ENCODE measurements around the gene ISCU. TPM values are rescaled to one million over a fixed set of nuclear protein-coding genes. Genes with fewer than 3 reads are reported as not detected.

ISCU gene
- total RNA-seq, 2 donors from 2014 or later = 63.1 to 66.0 TPM

- Histone ChIP-seq H3K27me3 (ENCODE audit: control insufficient read depth, insufficient read depth, low read length, poor library complexity, severe bottlenecking) (no peaks in the 10 kb centered on the region), H3K36me3 (ENCODE audit: control insufficient read depth, insufficient read depth, low read length) (no peaks in the 10 kb centered on the region), H3K4me1 (ENCODE audit: control insufficient read depth, insufficient read depth, low read length) (no peaks in the 10 kb centered on the region), H3K4me3 (ENCODE audit: low read length) (no peak overlapping the region), H3K9me3 (ENCODE audit: control insufficient read depth, low read length) (no peaks in the 10 kb centered on the region), H3K27ac (ENCODE audit: low read depth, low read length) (no peak overlapping the region), H3K9ac (ENCODE audit: extremely low read depth, low read length, poor library complexity, severe bottlenecking) (no peak overlapping the region)
- WGBS, 2 experiments (ENCODE audit: insufficient coverage in 1 of 2, insufficient read length in 1 of 2) = 88 to 98% methylated on average over 4 to 7 of the region's 7 CpGs
- Mint-ChIP-seq H3K27me3 (ENCODE audit: insufficient read depth) (peaks cover 2% of the 10 kb centered on the region), H3K4me1 (no peaks in the 10 kb centered on the region), H3K9me3 (no peaks in the 10 kb centered on the region), H3K4me3 (no peak overlapping the region), H3K27ac (no peak overlapping the region), H3K36me3 (ENCODE audit: low read depth) (no peaks in the 10 kb centered on the region)
- DNase-seq = no peak
- TF ChIP-seq CTCF (conservative IDR thresholded peaks at IDR 0.05) = no peak
Measured at GRCh38 chr12:108594960-108595710, 32.7 kb downstream of the ISCU start.

- Histone ChIP-seq H3K4me3 (ENCODE audit: low read length) (no peak overlapping the region), H3K9me3 (ENCODE audit: control insufficient read depth, low read length) (no peaks in the 10 kb centered on the region), H3K36me3 (ENCODE audit: control insufficient read depth, insufficient read depth, low read length) (no peaks in the 10 kb centered on the region), H3K27ac (ENCODE audit: low read depth, low read length) (no peak overlapping the region), H3K9ac (ENCODE audit: extremely low read depth, low read length, poor library complexity, severe bottlenecking) (no peak overlapping the region), H3K27me3 (ENCODE audit: control insufficient read depth, insufficient read depth, low read length, poor library complexity, severe bottlenecking) (no peaks in the 10 kb centered on the region), H3K4me1 (ENCODE audit: control insufficient read depth, insufficient read depth, low read length) (no peaks in the 10 kb centered on the region)
- no peaks in the 10 kb centered on the region for H3K4me1 Mint-ChIP-seq
- H3K27me3 Mint-ChIP-seq (ENCODE audit: insufficient read depth) = peaks cover 2% of the 10 kb centered on the region
- no peak for DNase-seq
- no peak for TF ChIP-seq CTCF (conservative IDR thresholded peaks at IDR 0.05)
- no peak overlapping the region for H3K27ac Mint-ChIP-seq
- WGBS, 2 experiments (ENCODE audit: insufficient coverage in 1 of 2, insufficient read length in 1 of 2) = 87 to 92% methylated on average over 10 to 17 of the region's 17 CpGs
- H3K4me3 Mint-ChIP-seq = no peak overlapping the region
- H3K9me3 Mint-ChIP-seq = no peaks in the 10 kb centered on the region
- H3K36me3 Mint-ChIP-seq (ENCODE audit: low read depth) = no peaks in the 10 kb centered on the region
Measured at GRCh38 chr12:108595711-108596647, 33.6 kb downstream of the ISCU start.

GRCh38 chr12:108596854-108597558, 34.6 kb downstream of the ISCU start:
- no peaks in the 10 kb centered on the region for H3K27me3 ChIP-seq (ENCODE audit: control insufficient read depth, insufficient read depth, low read length, poor library complexity, severe bottlenecking)
- no peaks in the 10 kb centered on the region for H3K4me1 ChIP-seq (ENCODE audit: control insufficient read depth, insufficient read depth, low read length)
- no peak for TF ChIP-seq CTCF (conservative IDR thresholded peaks at IDR 0.05)
- no peak overlapping the region for H3K9ac ChIP-seq (ENCODE audit: extremely low read depth, low read length, poor library complexity, severe bottlenecking)
- no peak overlapping the region for H3K27ac ChIP-seq (ENCODE audit: low read depth, low read length)
- Mint-ChIP-seq H3K27ac (peak overlapping the region; percentile 7), H3K9me3 (no peaks in the 10 kb centered on the region), H3K4me3 (no peak overlapping the region), H3K27me3 (ENCODE audit: insufficient read depth) (peaks cover 2% of the 10 kb centered on the region), H3K36me3 (ENCODE audit: low read depth) (no peaks in the 10 kb centered on the region), H3K4me1 (no peaks in the 10 kb centered on the region)
- DNase-seq = no peak
- H3K4me3 ChIP-seq (ENCODE audit: low read length) = no peak overlapping the region
- no peaks in the 10 kb centered on the region for H3K36me3 ChIP-seq (ENCODE audit: control insufficient read depth, insufficient read depth, low read length)
- WGBS, 2 experiments (ENCODE audit: insufficient coverage in 1 of 2, insufficient read length in 1 of 2) = 70 to 76% methylated on average over 5 to 9 of the region's 10 CpGs
- no peaks in the 10 kb centered on the region for H3K9me3 ChIP-seq (ENCODE audit: control insufficient read depth, low read length)

Measured in endodermal cell (in vitro differentiated cells).